DND-41 (cell line): ENCODE measurements around the gene STK32B.

Source experiments
- ATAC-seq: fragments of 200-7000 bp; cut with Tn5 transposase; 3 replicates; pipeline ENCODE4 v1.9.1; 2021; ENCODE audit warnings: low read depth; ENCODE audit not compliant: insufficient read depth
- DNase-seq: peaks from one replicate; pipeline ENCODE4 v3.0.0-alpha.2; 2020
- H2AFZ ChIP-seq: 2 replicates; pipeline ENCODE4 v1.6.0; 2012; ENCODE audit warnings: low read depth, low read length
- H3K27ac ChIP-seq: 2 replicates; pipeline ENCODE4 v1.5.1; 2012; ENCODE audit warnings: low read length, inconsistent platforms
- H3K27me3 ChIP-seq: fragments of 200-600 bp; sonication (generic); 2 replicates; pipeline ENCODE4 v1.6.0; 2012; ENCODE audit warnings: low read length, mild to moderate bottlenecking, inconsistent platforms; ENCODE audit not compliant: insufficient read depth, poor library complexity
- H3K36me3 ChIP-seq: 2 replicates; pipeline ENCODE4 v1.5.1; 2012; ENCODE audit warnings: low read length, inconsistent platforms; ENCODE audit not compliant: insufficient read depth
- H3K4me1 ChIP-seq: 2 replicates; pipeline ENCODE4 v1.5.1; 2012; ENCODE audit warnings: mild to moderate bottlenecking, low read length; ENCODE audit not compliant: insufficient read depth
- H3K4me2 ChIP-seq: 2 replicates; pipeline ENCODE4 v1.6.0; 2012; ENCODE audit warnings: mild to moderate bottlenecking, moderate library complexity, low read length, inconsistent platforms; ENCODE audit not compliant: insufficient read depth
- H3K4me3 ChIP-seq, 2 experiments: fragments of 200-600 bp in 1 of 2; shearing (Covaris generic) in 1 of 2; 2 replicates each; pipeline ENCODE4 v1.5.1; 2012 to 2016; ENCODE audit warnings: inconsistent platforms in 2 of 2, low read length in 2 of 2, mild to moderate bottlenecking in 2 of 2, low read depth in 1 of 2, moderate library complexity in 1 of 2
- H3K79me2 ChIP-seq: 2 replicates; pipeline ENCODE4 v1.6.0; 2012; ENCODE audit warnings: low read length, inconsistent platforms; ENCODE audit not compliant: insufficient read depth
- H3K9ac ChIP-seq: 2 replicates; pipeline ENCODE4 v1.6.0; 2012; ENCODE audit warnings: low read depth, mild to moderate bottlenecking, inconsistent platforms, low read length, moderate library complexity
- H3K9me3 ChIP-seq: 2 replicates; pipeline ENCODE4 v1.5.1; 2012; ENCODE audit warnings: low read length, moderate library complexity, mild to moderate bottlenecking, inconsistent platforms; ENCODE audit not compliant: insufficient read depth, severe bottlenecking
- H4K20me1 ChIP-seq: 2 replicates; pipeline ENCODE4 v1.6.0; 2012; ENCODE audit warnings: low read length; ENCODE audit not compliant: insufficient read depth
- EZH2 ChIP-seq: IDR thresholded peaks from 3 replicates; pipeline ENCODE4 v1.6.1; 2012; ENCODE audit warnings: borderline replicate concordance, low read depth, mild to moderate bottlenecking, moderate library complexity, low read length, inconsistent platforms; ENCODE audit not compliant: severe bottlenecking
- TF ChIP-seq, protein P1 (sequence below): IDR thresholded peaks from 2 replicates; pipeline ENCODE4 v1.5.1; 2012; ENCODE audit warnings: borderline replicate concordance, low read length, moderate library complexity, mild to moderate bottlenecking; ENCODE audit not compliant: poor library complexity, severe bottlenecking; ENCODE audit errors: extremely low read depth

Gene STK32B

GRCh38 chr4:5152521-5152920 is 101.2 kb downstream of the STK32B start:
- no peak overlapping the region for H3K9ac ChIP-seq
- H3K79me2 ChIP-seq, result no peaks in the 10 kb centered on the region
- no peaks in the 10 kb centered on the region for H3K27me3 ChIP-seq
- no peaks in the 10 kb centered on the region for H3K36me3 ChIP-seq
- no peak overlapping the region for H2AFZ ChIP-seq
- H3K27ac ChIP-seq, result no peak overlapping the region
- H3K4me1 ChIP-seq, result no peaks in the 10 kb centered on the region
- no peaks in the 10 kb centered on the region; the same call in 1 of the 2 replicates for H4K20me1 ChIP-seq
- no peaks in the 10 kb centered on the region for H3K9me3 ChIP-seq
- ATAC-seq (no peak), DNase-seq (no peak)
- no peak for TF ChIP-seq EZH2
- TF ChIP-seq, protein P1, sequence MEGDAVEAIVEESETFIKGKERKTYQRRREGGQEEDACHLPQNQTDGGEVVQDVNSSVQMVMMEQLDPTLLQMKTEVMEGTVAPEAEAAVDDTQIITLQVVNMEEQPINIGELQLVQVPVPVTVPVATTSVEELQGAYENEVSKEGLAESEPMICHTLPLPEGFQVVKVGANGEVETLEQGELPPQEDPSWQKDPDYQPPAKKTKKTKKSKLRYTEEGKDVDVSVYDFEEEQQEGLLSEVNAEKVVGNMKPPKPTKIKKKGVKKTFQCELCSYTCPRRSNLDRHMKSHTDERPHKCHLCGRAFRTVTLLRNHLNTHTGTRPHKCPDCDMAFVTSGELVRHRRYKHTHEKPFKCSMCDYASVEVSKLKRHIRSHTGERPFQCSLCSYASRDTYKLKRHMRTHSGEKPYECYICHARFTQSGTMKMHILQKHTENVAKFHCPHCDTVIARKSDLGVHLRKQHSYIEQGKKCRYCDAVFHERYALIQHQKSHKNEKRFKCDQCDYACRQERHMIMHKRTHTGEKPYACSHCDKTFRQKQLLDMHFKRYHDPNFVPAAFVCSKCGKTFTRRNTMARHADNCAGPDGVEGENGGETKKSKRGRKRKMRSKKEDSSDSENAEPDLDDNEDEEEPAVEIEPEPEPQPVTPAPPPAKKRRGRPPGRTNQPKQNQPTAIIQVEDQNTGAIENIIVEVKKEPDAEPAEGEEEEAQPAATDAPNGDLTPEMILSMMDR, result no peak
- no peak overlapping the region for H3K4me2 ChIP-seq
- no peak overlapping the region for H3K4me3 ChIP-seq

DNA sequence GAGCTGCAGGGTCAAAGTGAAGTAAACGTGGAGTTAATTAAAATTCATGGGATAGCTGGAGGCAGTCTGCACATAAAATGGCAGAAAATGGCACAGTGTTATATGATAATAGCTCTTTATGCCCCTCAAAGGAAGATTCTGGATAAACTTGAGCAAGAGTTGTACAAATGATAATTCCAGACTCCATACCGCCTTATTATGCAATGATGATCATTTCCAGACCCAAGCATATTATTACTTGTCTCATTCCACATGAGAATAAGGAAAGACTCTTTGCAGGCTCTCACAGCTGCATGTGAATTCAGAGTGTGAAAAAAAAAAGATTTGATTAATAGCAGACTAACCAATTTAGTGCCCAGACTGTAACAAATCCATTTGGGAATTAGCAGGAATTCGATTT is 105.4 kb downstream of the STK32B start:
- Histone ChIP-seq H2AFZ (no peak overlapping the region), H3K27ac (no peak overlapping the region), H3K9ac (no peak overlapping the region), H3K4me1 (no peaks in the 10 kb centered on the region), H3K27me3 (no peaks in the 10 kb centered on the region), H3K36me3 (no peaks in the 10 kb centered on the region), H3K79me2 (no peaks in the 10 kb centered on the region), H3K4me2 (no peak overlapping the region), H4K20me1 (peaks cover 2% of the 10 kb centered on the region; the same call in 1 of the 2 replicates), H3K9me3 (no peaks in the 10 kb centered on the region), H3K4me3 (no peak overlapping the region)
- ATAC-seq (no peak), DNase-seq (no peak)
- TF ChIP-seq EZH2, result no peak
- TF ChIP-seq, protein P1, result no peak

DNA sequence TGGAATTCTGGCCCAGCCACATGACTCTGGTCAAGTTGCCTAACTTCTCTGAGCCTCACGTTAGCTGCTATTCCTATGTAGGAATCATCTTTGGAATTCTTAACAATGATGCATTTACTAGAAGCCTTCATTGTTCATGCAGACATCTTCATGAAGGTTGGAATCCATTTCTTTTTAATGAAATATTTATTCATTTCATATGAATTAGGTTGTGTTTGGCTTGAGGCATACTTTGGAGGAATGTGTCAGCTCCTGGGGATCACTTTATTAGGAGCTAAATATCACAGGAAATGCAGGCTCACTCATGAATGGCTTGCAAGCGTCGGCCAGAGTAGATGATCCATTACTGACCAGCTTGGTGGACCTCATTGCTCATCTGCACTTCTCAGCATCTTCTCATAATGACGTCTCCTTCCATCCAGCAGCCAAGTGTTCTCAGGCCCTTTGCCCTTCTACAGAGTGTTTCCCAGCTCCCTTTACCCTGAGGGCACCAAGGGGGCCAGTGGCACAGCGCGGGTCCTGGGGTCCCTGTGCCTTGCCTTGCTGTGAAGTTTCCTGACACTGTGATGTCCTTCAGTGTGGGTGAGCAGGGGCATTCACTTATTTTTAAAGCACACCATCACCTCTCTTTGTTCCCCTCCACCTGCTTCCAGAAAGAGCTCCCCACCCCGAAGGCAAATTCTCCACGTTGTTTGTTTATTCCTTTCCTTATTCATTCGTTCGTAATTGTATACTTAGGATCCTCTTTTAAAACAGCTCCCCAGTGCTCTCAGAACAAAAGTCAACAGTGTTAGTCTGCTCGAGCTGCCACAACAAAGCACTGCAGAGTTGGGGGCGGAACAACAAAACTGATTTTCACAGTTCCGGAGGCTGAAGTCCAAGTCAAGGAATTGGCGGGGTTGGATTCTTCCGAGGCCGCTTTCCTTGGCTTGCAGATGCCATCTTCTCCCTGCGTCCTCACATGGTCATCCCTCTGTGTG is 106.8 kb downstream of the STK32B start:
- no peak for TF ChIP-seq EZH2
- TF ChIP-seq, protein P1, result no peak
- ATAC-seq, result no peak
- no peak for DNase-seq

More for the DNA sequence above, 106.8 kb downstream of the STK32B start:
- Histone ChIP-seq H3K27ac (no peak overlapping the region), H3K4me1 (no peaks in the 10 kb centered on the region), H3K9me3 (no peaks in the 10 kb centered on the region), H3K27me3 (no peaks in the 10 kb centered on the region), H3K4me2 (no peak overlapping the region), H4K20me1 (peaks cover 6% of the 10 kb centered on the region; the same call in 1 of the 2 replicates), H2AFZ (no peak overlapping the region), H3K4me3 (no peak overlapping the region), H3K36me3 (no peaks in the 10 kb centered on the region), H3K79me2 (no peaks in the 10 kb centered on the region), H3K9ac (no peak overlapping the region)
